Measurements from ENCODE around the gene ATP2A1. TPM values are rescaled to one million over a fixed set of nuclear protein-coding genes. Genes with fewer than 3 reads are reported as not detected.

ATP2A1 gene
- total RNA-seq, result 0.19 and 0.53 TPM in 2 replicates

DNA sequence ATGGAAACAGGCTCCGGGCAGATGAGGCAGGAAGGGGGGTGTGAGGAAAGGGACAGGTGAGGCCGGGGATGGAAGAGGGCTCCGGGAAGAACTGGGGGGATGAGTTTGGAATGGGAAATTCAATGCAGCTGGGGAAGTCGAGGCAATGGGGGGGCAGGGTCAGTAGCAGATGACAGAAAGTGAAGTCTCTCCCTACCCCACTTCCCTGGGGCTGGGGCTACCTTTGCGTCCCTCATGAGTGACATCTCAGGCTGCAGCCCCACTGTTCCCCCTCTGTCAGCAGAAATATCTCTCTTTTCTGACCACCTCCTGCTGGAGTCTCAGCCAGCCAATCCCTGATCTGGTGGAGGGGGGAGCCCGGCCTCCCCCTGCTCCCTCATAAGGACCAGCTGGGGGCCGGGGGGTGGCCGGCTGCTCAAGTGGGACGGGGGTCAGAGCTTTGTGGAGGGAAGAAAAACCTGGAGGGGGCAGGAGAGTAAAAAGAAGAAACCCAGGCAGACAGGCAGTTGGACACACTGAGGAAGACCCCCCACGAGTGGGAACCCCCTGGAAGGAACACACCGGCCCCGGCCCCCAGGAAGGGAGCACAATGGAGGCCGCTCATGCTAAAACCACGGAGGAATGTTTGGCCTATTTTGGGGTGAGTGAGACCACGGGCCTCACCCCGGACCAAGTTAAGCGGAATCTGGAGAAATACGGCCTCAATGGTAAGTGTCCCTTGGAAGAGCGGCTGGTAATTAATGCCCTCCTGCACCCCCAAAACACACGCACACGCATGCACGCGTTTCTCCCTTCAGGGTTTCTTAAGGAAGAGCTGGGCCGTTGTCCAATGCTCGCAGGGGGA is at the start of gene ATP2A1:
ATP2A1 (plus strand) TSS at position 406 of the 844 bp plus-strand sequence; CDS start at position 590, 184 bp downstream.
- DNase-seq (ENCODE audit: extremely low read depth, low read depth, low spot score), result no peak

DNA sequence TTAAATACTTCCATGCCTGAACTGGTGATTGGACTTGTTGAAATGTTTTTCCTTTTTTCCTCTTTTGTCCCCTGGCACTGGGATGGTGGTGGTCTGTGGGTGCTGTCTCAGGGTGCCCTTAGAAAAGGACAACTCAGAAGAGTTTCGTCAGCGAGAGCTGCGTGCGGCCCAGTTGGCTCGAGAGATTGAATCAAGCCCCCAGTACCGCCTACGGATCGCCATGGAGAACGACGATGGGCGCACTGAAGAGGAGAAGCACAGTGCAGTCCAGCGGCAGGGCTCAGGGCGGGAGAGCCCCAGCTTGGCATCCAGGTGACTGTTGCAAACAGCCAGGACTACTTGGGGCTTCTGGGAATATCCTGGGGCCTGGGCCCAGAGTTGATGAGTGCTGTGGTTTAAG is 48.5 kb upstream of the ATP2A1 start:
- no peak for DNase-seq (ENCODE audit: extremely low read depth, low read depth, low spot score)

DNA sequence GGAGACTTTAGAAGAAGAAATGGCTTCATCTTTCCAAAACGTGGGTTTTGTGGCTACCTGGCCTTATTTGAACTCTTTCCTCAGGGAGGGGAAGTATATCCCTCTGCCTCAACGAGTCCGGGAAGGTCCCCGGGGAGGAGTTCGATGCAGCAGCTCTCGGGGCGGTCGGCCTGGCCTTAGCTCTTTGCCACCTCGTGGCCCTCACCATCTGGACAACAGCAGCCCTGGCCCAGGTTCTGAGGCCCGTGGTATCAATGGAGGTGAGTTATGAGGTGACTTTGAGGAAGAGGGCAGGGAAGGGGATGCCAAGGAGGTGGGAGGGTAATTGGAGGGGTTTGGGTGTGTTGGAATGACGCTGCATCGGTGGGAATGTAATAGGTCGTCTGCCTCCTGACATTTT is 47.8 kb upstream of the ATP2A1 start:
- DNase-seq (ENCODE audit: extremely low read depth, low read depth, low spot score), result no peak

DNA sequence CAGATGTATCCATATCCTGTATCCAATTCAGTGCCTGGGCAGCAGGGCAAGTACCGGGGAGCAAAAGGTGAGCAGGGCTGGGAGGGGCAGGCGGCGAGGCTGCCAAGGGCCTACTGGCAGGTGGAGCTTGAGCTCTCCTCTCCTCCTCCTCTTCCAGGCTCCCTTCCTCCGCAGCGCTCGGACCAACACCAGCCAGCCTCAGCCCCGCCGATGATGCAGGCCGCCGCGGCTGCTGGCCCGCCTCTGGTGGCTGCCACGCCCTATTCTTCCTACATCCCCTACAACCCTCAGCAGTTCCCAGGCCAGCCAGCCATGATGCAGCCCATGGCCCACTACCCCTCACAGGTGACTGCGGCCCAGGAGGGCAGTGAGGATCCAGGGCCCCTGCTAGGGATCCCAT is 43.9 kb upstream of the ATP2A1 start:
- DNase-seq (ENCODE audit: extremely low read depth, low read depth, low spot score), result no peak

DNA sequence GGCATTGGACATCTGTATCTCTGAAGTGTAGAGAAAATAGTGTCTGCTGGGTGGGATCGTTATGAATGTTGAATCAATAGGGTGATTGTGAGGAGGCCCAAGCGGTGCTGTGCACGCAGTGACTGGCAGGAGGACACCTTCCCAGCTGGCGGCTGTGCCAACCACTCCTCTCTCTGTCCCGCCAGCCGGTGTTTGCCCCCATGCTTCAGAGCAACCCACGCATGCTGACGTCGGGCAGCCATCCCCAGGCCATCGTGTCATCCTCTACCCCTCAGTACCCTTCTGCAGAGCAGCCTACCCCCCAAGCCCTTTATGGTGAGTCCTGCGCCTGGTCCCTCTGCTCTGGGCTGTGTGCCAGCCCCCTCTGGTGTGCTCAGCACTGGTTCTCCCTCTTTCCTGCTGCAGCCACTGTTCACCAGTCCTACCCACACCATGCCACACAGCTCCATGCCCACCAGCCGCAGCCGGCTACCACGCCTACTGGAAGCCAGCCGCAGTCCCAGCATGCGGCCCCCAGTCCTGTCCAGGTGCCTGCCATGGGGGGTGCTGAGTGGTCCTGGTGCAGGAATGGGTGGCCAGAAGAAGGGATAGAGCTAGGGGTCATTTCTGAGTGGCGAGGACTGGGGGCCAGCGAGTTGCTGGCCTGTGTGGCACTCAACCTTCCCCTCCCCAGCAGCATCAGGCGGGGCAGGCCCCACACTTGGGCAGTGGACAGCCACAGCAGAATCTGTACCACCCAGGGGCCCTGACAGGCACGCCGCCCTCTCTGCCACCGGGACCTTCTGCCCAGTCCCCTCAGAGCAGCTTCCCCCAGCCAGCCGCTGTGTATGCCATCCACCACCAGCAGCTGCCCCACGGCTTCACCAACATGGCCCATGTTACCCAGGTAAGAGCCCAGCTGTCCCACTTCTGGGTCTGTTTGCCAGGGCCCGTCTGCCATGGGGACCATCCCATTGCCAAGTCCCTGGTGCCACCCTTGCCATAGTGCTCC is 43.1 kb upstream of the ATP2A1 start:
- DNase-seq (ENCODE audit: extremely low read depth, low read depth, low spot score), result no peak

DNA sequence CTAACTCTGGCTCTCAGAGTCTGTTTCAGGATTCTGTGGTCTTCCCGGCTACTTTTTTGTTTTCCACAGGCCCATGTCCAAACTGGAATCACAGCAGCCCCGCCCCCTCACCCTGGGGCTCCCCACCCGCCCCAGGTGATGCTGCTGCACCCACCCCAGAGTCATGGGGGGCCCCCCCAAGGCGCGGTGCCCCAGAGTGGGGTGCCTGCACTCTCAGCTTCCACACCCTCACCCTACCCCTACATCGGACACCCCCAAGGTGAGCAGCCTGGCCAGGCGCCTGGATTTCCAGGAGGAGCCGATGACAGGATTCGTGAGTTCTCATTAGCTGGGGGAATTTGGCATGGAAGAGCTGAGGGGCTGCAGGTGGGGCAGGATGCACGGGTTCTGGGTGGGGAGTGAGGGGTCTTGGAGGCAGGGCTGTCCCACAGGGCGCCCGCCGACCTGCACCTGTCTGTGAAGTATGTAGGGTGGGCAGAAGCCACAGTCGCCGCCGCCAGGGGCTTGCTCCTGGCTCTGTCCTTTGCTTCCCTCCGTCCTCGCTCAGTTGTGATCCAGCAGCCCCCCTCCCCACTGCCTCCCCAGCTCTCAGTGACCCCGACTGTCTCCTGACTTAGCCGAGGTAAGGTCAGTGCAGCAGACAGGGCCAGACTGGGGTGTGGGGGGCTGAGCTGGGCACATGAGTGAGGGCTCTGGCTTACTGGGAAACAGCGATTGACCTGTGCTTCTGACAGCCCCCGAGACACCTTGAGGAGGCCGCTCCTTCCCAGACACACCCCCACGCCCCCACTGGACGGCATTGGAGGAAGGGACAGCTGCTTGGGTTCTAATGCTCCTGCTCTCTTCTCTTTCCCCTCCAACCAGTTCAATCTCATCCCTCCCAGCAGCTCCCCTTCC is 42.2 kb upstream of the ATP2A1 start:
- no peak for DNase-seq (ENCODE audit: extremely low read depth, low read depth, low spot score)

DNA sequence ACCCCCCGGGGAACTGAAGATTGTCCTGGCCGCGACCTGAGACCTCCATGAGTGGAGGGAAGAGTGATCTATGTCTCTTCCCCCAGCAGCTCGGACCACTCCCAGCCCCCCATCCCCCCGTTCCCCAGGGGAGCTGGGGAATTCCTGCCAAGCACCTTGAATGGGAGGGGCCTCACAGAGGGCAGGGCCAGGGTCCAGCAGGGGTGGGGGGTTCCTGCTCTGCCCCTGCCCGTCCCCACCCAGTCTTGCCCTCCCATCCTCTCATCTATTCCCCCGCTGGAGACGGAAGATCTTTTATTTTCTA is 41.6 kb upstream of the ATP2A1 start:
- no peak for DNase-seq (ENCODE audit: extremely low read depth, low read depth, low spot score)

DNA sequence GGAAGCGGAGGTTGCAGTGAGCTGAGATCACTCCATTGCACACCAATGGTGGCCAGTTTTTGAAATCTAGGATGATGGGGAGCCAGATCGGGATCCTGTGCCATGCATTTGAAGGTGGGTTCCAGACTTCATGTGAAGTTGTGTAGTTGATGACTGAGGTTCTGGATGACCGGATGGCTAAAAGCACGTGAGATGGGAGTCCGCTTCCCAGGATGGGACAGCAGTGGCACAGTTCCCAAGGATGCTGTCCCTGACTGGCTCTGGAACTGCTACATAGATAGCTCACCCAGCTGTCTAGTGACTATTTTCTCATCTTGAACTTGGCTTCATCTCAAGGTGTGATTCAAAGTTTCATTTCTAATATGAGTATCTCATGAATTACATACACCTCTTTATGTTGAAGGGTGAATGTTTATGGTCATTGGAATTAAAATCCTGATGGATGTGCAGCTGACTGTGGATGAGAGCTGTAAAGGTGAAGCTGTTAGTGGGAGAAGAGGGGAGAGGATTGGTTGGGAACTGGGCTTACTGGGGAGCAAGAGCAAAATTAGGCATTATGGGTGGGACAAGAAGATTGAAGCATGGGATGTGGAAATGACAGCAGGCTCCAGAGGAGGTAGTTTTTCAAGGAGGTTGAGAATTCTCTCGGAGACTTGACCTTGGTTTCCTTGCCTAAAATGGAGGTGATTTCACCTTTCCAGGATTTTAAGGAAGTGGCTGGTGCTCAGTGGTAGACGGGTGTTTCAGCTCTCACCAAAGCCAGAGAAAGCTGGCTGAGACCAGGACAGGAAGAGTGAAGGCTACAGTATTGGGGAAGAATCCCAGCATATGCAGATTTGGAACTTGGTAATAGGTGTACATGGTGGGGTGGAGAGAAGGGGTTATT is 40.4 kb upstream of the ATP2A1 start:
- DNase-seq (ENCODE audit: extremely low read depth, low read depth, low spot score), result no peak

DNA sequence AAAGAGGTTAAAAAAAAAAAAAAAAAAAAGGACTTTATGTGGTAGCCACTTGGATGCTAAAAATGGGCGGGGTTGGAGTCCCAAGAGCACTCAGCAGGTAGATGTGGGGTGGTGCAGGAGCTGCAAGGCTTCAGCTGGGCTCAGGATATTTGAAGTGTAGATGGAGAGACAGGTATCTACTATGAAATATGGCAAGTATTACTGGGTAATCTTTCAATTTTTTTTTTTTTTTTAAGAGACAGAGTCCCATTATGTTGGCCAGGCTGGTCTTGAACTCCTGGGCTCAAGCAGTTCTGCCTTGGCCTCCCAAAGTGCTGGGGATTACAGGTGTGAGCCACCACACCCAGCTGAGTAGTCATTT is 39.8 kb upstream of the ATP2A1 start:
- no peak for DNase-seq (ENCODE audit: extremely low read depth, low read depth, low spot score)

DNA sequence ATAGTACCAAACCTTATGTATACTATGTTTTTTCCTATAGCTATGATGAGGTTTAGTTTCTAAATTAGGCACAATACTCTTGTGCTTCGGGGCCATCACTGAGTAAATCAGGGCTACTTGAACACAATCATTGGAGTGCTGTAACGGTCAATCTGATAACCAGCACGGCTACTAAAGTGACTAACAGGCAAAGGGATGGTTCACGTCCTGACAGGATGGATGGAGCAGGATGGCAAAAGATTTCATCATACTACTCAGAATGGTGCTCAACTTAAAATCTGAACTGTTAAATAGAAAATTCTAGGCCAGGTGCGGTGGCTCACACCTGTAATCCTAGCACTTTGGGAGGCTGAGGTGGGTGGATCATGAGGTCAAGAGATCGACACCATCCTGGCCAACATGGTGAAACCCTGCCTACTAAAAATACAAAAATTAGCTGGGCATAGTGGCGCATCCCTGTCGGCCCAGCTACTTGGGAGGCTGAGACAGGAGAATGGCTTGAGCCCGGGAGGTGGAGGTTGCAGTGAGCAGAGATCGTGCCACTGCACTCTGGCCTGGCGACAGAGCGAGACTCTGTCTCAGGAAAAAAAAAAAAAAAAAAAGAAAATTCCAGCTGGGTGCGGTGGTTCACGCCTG is 39.2 kb upstream of the ATP2A1 start:
- no peak for DNase-seq (ENCODE audit: extremely low read depth, low read depth, low spot score)

DNA sequence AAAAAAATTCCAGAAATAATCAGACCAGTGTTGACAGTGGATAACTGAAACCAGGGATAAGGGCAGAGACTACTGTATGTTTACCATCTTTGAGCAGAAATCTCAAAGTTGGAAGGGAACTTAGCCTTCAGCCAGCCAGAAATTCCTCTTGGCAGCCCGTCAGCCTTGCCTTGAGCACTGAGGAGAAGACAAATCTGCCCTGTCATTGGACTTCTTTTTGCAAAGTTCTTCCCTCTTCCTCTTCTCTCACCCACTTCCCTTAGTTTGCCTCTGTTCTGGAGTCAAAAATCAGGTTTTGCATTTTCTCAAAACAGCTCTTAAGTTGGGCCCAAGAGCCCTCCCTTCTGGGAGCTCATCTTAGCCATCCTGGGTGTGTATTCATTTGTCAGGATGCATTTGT is 38.4 kb upstream of the ATP2A1 start:
- no peak for DNase-seq (ENCODE audit: extremely low read depth, low read depth, low spot score)

DNA sequence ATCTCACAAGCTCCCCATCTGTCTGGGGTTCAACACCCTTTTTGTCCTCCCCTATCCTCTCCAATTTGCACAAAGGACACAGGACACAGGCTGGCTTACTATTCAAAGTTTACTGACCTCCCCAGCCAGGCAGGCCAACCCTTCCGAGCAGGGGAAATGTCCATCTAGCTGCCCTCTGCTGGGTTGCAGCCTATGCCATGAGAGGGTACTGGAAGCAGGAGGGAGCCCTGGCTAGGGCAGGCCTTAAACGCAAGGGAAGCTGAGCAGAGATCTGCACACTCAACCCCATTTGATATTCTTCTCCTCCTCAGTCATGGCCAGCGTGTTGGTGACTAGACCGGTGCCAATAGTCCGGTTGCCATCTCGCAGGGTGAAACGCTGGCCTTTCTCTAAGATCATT is 35.6 kb upstream of the ATP2A1 start:
- DNase-seq (ENCODE audit: extremely low read depth, low read depth, low spot score), result no peak

DNA sequence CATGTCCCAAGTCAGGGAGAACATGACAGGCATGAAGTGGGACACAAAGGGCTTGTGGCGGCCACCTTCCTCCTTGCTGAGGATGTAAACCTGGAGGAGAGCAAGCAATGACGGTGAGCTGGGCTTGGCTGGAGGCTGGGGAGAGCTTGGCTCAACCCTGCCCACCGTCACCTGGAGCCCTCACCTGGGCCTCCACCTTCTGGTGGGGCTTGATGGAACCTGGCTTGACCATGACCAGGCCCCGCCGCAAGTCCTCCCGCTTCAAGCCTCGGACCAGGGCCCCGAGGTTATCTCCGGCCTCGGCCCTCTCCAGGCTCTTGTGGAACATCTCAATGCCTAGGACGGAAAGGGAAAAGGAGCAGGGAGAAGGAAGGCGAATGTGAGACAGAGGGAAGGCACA is 34.5 kb upstream of the ATP2A1 start:
- no peak for DNase-seq (ENCODE audit: extremely low read depth, low read depth, low spot score)

DNA sequence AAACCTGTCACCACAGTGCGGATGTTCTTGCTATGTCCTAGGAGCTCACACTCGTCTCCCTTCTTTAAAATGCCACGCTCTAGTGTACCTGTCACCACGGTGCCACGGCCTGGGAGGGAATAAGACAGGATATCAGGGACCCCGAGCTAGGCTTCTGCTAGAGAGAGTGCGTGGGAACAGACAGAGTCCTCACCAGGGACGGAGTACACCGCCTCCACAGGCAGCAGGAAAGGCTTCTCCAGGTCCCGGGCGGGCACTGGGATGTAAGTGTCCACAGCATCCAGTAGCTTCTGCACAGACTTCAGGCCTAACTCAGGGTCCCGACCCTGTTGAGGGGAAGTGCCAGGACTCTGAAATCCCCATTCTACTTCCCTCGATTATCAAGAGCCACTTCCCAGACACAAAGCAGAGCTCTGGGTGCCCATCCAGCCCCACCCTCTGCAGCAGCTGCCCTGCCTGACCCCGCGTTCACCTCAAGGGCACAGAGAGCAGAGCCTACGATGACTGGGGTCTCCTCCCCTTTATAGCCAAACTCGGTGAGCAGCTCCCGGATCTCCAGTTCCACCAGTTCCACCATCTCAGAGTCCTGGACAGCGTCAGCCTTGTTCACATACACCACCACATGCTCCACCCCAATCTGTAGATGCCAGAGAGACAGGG is 33.9 kb upstream of the ATP2A1 start:
- no peak for DNase-seq (ENCODE audit: extremely low read depth, low read depth, low spot score)

DNA sequence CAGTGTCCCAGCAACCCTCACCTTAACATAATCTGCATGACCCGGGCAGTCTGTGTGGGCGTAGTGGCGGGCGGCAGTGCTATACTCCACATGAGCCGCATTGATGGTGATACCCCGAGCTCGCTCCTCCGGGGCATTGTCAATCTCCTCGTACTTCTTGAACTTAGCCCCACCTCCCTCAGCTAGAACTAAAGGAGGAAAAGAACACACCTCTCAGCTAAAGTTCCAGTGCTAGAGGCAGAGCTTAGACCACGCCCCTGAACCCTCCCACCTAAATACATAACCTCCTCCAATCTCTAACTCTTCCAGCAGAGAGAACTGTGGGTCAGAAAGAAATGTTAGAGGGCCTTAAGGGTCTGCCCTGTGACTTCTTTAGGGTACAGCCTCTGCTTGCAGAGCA is 33.0 kb upstream of the ATP2A1 start:
- DNase-seq (ENCODE audit: extremely low read depth, low read depth, low spot score), result no peak

DNA sequence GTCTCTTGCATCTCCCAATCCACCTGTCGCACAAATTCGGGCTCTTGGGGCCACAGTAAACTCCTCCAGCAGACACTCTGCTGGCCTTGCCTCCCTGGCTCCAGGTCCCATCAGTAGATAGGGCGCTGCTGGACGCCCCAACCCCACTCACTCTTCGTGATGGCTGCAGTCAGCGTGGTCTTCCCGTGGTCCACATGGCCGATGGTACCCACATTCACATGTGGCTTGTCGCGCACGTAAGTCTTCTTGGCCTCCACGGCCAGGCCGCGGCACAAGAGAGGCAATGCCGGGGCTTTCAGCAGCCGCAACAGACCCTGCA is 32.6 kb upstream of the ATP2A1 start:
- no peak for DNase-seq (ENCODE audit: extremely low read depth, low read depth, low spot score)

DNA sequence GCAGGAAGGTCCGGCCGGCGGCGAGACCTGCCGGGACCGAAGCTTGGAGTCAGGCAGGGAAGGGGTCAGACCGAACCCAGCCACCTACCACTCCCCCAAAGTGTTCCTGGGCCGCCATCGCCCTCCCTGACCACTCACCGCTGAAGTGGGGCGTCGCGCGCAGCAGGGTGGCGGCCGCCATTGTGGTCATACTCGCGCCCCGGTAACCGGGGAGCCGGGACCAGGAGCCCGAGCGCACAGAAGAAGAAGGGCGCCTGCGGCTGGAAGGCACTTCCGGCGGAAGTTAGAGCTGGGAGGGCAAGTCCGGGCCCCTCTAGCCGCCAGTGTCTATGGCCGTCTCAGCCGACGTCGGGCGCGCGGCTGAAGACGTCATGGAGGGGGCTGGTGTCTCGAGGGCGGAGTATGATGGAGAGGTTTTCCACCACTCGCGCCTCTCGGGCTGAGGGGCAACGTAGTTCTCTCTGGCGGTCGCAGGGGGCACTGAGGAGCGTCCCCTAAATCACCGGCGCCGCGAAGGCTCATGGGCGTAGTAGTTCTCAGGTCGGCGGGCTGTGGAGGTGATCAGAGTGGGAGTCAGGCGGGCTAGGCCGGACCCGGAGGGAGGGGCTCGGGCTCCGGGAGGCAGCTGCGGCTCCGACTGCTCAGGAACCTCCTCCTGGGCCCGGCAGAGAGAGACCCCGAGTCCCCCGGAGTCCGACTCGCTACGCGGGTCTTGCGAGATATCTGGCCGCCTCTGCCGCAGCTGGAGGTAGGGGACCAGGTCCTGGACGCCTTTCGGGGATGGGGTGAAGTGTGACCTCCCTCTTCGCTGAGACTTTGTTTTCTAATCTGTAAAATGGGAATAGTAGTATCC is 32.0 kb upstream of the ATP2A1 start, which contains the start of gene TUFM:
TUFM (minus strand) TSS at position 269 of the 853 bp plus-strand sequence; CDS start at position 190, 79 bp downstream.
- DNase-seq (ENCODE audit: extremely low read depth, low read depth, low spot score), result peak; percentile 70

DNA sequence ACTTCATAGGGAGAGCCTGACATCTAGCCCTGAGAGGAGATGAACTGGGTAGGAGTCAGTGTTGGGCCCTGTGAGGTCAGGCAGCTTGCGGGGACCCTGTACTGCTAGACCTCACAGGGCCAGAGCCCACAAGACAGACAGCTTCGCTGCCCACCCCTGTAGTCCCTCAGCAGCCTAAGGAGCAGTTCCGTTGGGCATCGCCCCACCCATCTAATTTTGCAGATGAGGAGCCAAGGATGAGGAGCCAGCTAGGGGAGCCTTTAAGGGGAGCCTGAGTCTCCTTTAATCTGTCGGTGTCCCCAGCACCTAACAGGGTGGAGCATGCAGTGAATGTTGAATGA is 31.4 kb upstream of the ATP2A1 start:
- DNase-seq (ENCODE audit: extremely low read depth, low read depth, low spot score), result no peak

Data from glomerular endothelial cell (primary cell).